Hindlimb muscle (tissue), 1 donor: ENCODE measurements around the gene ACTR10. TPM values are rescaled to one million over a fixed set of nuclear protein-coding genes. Genes with fewer than 3 reads are reported as not detected.

Source experiments
- DNase-seq: peaks from one replicate; pipeline ENCODE4 v3.0.0-alpha.2; 2013
- polyA plus RNA-seq: library from polyadenylated mRNA; unstranded; fragments of 120-200 nt; gene quantifications from one replicate; pipeline ENCODE4 v1.2.1, GENCODE V29; 2013; ENCODE audit not compliant: insufficient read length

The ACTR10 gene
- polyA plus RNA-seq, 1 donor: 65.9 TPM

DNA sequence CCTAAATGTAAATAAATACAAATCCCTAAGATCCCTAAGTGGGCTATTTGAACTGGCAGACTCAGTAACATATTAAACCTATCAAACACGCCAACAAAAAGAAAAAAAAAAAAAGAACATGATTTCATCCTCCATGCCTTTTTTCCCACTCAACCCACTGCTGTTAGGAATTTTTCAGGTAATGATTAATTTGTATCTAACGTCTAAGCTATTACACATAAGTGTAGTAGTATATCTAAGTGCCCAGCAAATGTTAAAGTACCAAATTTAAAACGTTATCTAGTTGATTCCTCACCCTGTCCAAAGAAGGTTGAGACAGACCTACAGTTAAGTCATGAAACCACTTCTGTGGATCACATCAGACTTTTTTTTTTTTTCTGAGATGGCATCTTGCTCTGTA is 82.0 kb downstream of the ACTR10 start:
- DNase-seq: no peak

- DNase-seq: no peak
Observed at GRCh38 chr14:58282925-58283593, 83.1 kb downstream of the ACTR10 start.

GRCh38 chr14:58283730-58284129 is 83.8 kb downstream of the ACTR10 start:
- no peak for DNase-seq

DNA sequence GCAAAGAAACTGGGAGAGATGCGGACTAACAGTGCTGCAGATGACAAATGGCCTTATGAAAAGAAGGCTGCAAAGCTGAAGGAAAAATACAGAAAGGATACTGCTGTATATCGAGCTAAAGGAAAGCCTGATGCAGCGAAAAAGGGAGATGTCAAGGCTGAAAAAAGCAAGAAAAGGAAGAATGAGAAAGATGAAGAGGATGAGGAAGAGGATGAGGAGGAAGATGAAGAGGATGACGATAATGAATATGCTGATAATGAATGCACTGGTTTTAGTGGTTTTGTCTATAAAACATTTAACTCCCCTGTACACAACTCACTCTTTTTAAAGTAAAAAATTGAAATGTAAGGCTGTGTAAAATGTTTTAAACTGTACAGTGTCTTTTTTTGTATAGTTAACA is 85.2 kb downstream of the ACTR10 start:
- no peak for DNase-seq

Other genes starting within 250 kb of the ACTR10 start
- gene ARMH4, start 47.9 kb upstream of the ACTR10 start, polyA plus RNA-seq: 5.1 TPM
- gene PSMA3, start 44.7 kb downstream of the ACTR10 start, polyA plus RNA-seq: 77.8 TPM
- gene ARID4A, start 98.4 kb downstream of the ACTR10 start, polyA plus RNA-seq: 13.8 TPM
- gene TOMM20L, start 195.8 kb downstream of the ACTR10 start, polyA plus RNA-seq: 1.8 TPM
- 84.4 TPM for gene TIMM9, start 227.4 kb downstream of the ACTR10 start, polyA plus RNA-seq
- gene KIAA0586, start 227.6 kb downstream of the ACTR10 start, polyA plus RNA-seq: 18.5 TPM